Muscle layer of colon (tissue), 2 donors: ENCODE measurements around the gene ATP11A.

Experiments
- H3K27ac ChIP-seq: one replicate; pipeline ENCODE4 v1.7.0; 2013; ENCODE audit warnings: low read depth, mild to moderate bottlenecking, low read length, moderate library complexity
- H3K27me3 ChIP-seq, 2 donors: one replicate each; pipeline ENCODE4 v1.7.0; 2013; ENCODE audit warnings: low read length in 2 of 2, mild to moderate bottlenecking in 2 of 2; ENCODE audit not compliant: insufficient read depth in 2 of 2, control insufficient read depth in 1 of 2
- H3K36me3 ChIP-seq: one replicate; pipeline ENCODE4 v1.7.0; 2013; ENCODE audit warnings: mild to moderate bottlenecking, low read length; ENCODE audit not compliant: insufficient read depth
- H3K4me1 ChIP-seq: one replicate; pipeline ENCODE4 v1.7.0; 2013; ENCODE audit warnings: mild to moderate bottlenecking, low read length; ENCODE audit not compliant: insufficient read depth
- H3K4me3 ChIP-seq, 2 donors: one replicate each; pipeline ENCODE4 v1.7.0; 2013; ENCODE audit warnings: low read length in 2 of 2, low read depth in 1 of 2, mild to moderate bottlenecking in 1 of 2, moderate library complexity in 1 of 2
- H3K9ac ChIP-seq: one replicate; pipeline ENCODE4 v1.7.0; 2013; ENCODE audit warnings: low read length
- H3K9me3 ChIP-seq: one replicate; pipeline ENCODE4 v1.7.0; 2013; ENCODE audit warnings: mild to moderate bottlenecking, low read length
- donor health status: abdominal sarcoma.
- donor health status: Adenocarcinoma of cecum.

ATP11A gene

GRCh38 chr13:112897603-112897955, 207.7 kb downstream of the ATP11A start:
- Histone ChIP-seq H3K4me3 (no peak overlapping the region), H3K9me3 (no peaks in the 10 kb centered on the region), H3K27ac (no peak overlapping the region), H3K36me3 (no peaks in the 10 kb centered on the region), H3K4me1 (peaks cover 5% of the 10 kb centered on the region), H3K9ac (no peak overlapping the region), H3K27me3 (peaks cover 18 to 39% of the 10 kb centered on the region in 2 donors)

GRCh38 chr13:112897956-112898620, 208.2 kb downstream of the ATP11A start:
- Histone ChIP-seq H3K9me3 (no peaks in the 10 kb centered on the region), H3K36me3 (no peaks in the 10 kb centered on the region), H3K4me3 (no peak overlapping the region), H3K27ac (no peak overlapping the region), H3K9ac (no peak overlapping the region), H3K4me1 (peaks cover 5% of the 10 kb centered on the region), H3K27me3 (peaks cover 18 to 39% of the 10 kb centered on the region in 2 donors)

GRCh38 chr13:112898621-112899280, 208.9 kb downstream of the ATP11A start:
- Histone ChIP-seq H3K27me3 (peaks cover 18 to 35% of the 10 kb centered on the region in 2 donors), H3K36me3 (no peaks in the 10 kb centered on the region), H3K27ac (no peak overlapping the region), H3K4me1 (peaks cover 5% of the 10 kb centered on the region), H3K4me3 (no peak overlapping the region), H3K9me3 (no peaks in the 10 kb centered on the region), H3K9ac (no peak overlapping the region)

GRCh38 chr13:112899281-112900225, 209.7 kb downstream of the ATP11A start:
- no peak overlapping the region for H3K27ac ChIP-seq
- no peak overlapping the region for H3K4me3 ChIP-seq
- H3K9ac ChIP-seq = no peak overlapping the region
- no peaks in the 10 kb centered on the region for H3K9me3 ChIP-seq
- peaks cover 17 to 31% of the 10 kb centered on the region in 2 donors for H3K27me3 ChIP-seq
- H3K36me3 ChIP-seq = no peaks in the 10 kb centered on the region
- peaks cover 5% of the 10 kb centered on the region for H3K4me1 ChIP-seq

GRCh38 chr13:112900226-112900600, 210.4 kb downstream of the ATP11A start:
- Histone ChIP-seq H3K9ac (no peak overlapping the region), H3K9me3 (no peaks in the 10 kb centered on the region), H3K36me3 (no peaks in the 10 kb centered on the region), H3K27ac (no peak overlapping the region), H3K4me1 (no peaks in the 10 kb centered on the region), H3K27me3 (peaks cover 10 to 25% of the 10 kb centered on the region in 2 donors), H3K4me3 (no peak overlapping the region)

- Histone ChIP-seq H3K27me3 (peaks cover 5 to 20% of the 10 kb centered on the region in 2 donors), H3K9ac (no peak overlapping the region), H3K4me1 (no peaks in the 10 kb centered on the region), H3K36me3 (no peaks in the 10 kb centered on the region), H3K4me3 (no peak overlapping the region), H3K27ac (no peak overlapping the region), H3K9me3 (no peaks in the 10 kb centered on the region)
These were observed 210.9 kb downstream of the ATP11A start for GRCh38 chr13:112900691-112901091.

GRCh38 chr13:112902101-112902651, 212.3 kb downstream of the ATP11A start:
- no peaks in the 10 kb centered on the region for H3K36me3 ChIP-seq
- H3K27ac ChIP-seq = no peak overlapping the region
- H3K4me1 ChIP-seq = no peaks in the 10 kb centered on the region
- H3K9ac ChIP-seq = no peak overlapping the region
- H3K27me3 ChIP-seq = peaks cover 0 to 7% of the 10 kb centered on the region in 2 donors
- no peak overlapping the region for H3K4me3 ChIP-seq
- no peaks in the 10 kb centered on the region for H3K9me3 ChIP-seq

GRCh38 chr13:112902669-112903068, 212.8 kb downstream of the ATP11A start:
- no peaks in the 10 kb centered on the region for H3K4me1 ChIP-seq
- no peak overlapping the region for H3K4me3 ChIP-seq

GRCh38 chr13:112903071-112903577, 213.3 kb downstream of the ATP11A start:
- H3K9me3 ChIP-seq = no peaks in the 10 kb centered on the region
- no peak overlapping the region for H3K27ac ChIP-seq
- no peaks in the 10 kb centered on the region for H3K36me3 ChIP-seq
- H3K27me3 ChIP-seq = peaks cover 0 to 6% of the 10 kb centered on the region in 2 donors
- H3K9ac ChIP-seq = no peak overlapping the region
- H3K4me1 ChIP-seq = no peaks in the 10 kb centered on the region
- H3K4me3 ChIP-seq = no peak overlapping the region

More at GRCh38 chr13:112902669-112903068, 212.8 kb downstream of the ATP11A start:
- Histone ChIP-seq H3K9me3 (no peaks in the 10 kb centered on the region), H3K27ac (no peak overlapping the region), H3K36me3 (no peaks in the 10 kb centered on the region), H3K9ac (no peak overlapping the region), H3K27me3 (peaks cover 0 to 6% of the 10 kb centered on the region in 2 donors)

- Histone ChIP-seq H3K9ac (no peak overlapping the region), H3K27me3 (peaks cover 0 to 1% of the 10 kb centered on the region in 2 donors), H3K4me1 (no peaks in the 10 kb centered on the region), H3K36me3 (no peaks in the 10 kb centered on the region), H3K4me3 (no peak overlapping the region), H3K27ac (no peak overlapping the region), H3K9me3 (no peaks in the 10 kb centered on the region)
These were observed 213.9 kb downstream of the ATP11A start for GRCh38 chr13:112903606-112904195.
